Keratinocyte (primary cell): ENCODE measurements around the gene MOB1B.

Source experiments
- CTCF ChIP-seq, 3 experiments: IDR thresholded peaks in 1 of 3; conservative IDR thresholded peaks in 1 of 3; optimal IDR thresholded peaks in 1 of 3; 2 replicates in 2 of 3; 3 replicates in 1 of 3; pipeline versions ENCODE3 to v1.5.1; 2011; ENCODE audit warnings: low read length in 3 of 3, mild to moderate bottlenecking in 3 of 3, moderate library complexity in 2 of 3, control low read depth in 1 of 3, inconsistent platforms in 1 of 3; ENCODE audit not compliant: insufficient read depth in 2 of 3; ENCODE audit errors: extremely low read depth in 1 of 3
- EZH2 ChIP-seq: IDR thresholded peaks from one replicate; pipeline ENCODE4 v1.6.1; 2012; ENCODE audit warnings: inconsistent platforms, mild to moderate bottlenecking, low read length, moderate library complexity

GRCh38 chr4:70915874-70916559, 13.8 kb downstream of the MOB1B start:
- TF ChIP-seq CTCF (optimal IDR thresholded peaks at IDR 0.05 in 1 of 3, IDR thresholded peaks at IDR 0.05 in 1 of 3, conservative IDR thresholded peaks at IDR 0.05 in 1 of 3; ENCODE audit: extremely low read depth in 1 of 3, insufficient read depth in 2 of 3, low read length in 3 of 3) (no peak), EZH2 (no peak)
